HG02840 (cell line): ENCODE measurements around the gene NUP50.

Experiments used
- ATAC-seq: cut with Tn5 transposase; IDR thresholded peaks from one replicate; pipeline ENCODE4 v1.9.1; 2021; ENCODE audit warnings: mild to moderate bottlenecking, moderate library complexity, moderate number of reproducible peaks; ENCODE audit not compliant: unreplicated experiment, low FRiP score

The NUP50 gene

DNA sequence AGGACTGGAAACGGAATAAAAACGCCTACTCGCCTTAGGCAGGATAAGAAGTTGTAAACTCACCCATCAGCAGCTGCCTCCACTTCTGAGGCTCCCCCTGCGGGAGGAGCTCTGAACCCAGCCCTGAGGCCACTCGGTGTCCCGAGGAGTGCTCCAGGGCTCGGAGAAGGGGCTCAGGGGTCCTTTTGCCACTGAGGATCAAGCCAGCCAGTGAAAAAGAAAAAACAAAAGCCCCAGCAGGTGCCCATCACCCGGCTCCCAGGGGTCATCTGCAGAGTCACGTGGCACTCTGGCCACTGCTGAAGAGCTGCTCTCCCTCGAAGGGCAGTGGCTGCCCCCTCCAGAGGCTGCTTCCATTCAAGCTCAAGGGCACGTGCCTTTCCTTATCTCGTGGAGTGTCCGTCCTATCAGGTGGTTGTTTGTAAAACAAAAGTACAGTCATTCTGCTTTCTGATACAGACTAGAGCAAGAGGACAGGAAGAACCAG, 29.0 kb downstream of the NUP50 start:
- ATAC-seq: no peak

DNA sequence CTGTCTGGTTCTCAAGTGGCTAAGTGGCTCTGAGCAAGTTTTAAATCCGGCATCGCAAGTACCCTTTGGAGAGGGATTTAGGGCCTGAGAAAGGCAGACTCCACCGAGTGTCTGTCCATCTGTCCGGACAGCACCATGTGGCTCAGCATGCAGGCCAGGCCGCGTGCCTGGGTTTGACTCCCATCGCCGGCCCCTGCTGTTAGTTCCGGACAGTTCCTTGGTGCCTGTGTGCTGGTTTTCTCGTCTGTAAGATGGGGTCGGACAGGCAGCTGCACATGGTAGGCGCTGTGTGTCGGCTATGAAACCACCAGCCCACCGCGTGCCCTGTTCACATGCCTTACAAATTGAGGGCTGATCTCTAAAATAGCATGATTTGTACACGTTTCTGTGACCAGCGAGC, 31.0 kb downstream of the NUP50 start:
- ATAC-seq: no peak

DNA sequence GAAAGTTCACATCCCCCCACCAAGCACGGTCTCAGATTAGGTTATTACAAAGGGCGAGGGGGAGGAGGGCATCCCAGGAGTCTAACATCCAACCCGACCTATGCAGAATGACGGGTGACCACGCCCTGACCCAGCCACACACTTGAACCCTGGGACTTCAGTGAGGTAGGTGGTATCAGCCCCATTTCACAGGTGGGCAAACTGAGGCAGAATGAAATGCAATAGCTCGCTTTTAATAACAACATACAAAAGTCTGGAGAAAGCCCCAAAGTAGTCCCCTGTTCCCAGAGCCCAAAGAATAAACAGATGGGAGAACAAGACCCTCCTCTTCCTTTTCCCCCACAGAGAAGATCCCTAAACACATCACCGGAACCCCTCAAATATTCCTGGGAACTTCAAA, 31.9 kb downstream of the NUP50 start:
- ATAC-seq: no peak

DNA sequence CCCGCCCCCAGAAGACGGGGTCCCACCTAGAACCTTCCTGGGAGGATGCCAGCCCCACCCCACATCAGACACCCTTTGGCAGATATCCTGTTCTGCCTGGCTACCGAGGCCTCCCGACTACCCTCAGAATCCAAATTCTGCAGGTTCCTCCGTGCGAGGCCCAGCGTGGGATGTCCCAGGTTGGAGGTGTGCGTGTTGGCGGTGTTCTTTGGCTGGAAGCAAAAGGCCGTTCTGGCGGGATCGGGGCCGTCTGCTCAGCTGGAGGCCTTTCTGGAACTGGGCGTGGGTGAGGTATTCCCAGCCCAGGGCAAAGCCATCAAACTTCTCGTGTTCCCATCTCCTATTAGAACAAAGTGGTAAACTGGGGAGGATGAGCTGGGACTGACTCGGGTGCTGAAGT, 32.6 kb downstream of the NUP50 start:
- no peak for ATAC-seq

DNA sequence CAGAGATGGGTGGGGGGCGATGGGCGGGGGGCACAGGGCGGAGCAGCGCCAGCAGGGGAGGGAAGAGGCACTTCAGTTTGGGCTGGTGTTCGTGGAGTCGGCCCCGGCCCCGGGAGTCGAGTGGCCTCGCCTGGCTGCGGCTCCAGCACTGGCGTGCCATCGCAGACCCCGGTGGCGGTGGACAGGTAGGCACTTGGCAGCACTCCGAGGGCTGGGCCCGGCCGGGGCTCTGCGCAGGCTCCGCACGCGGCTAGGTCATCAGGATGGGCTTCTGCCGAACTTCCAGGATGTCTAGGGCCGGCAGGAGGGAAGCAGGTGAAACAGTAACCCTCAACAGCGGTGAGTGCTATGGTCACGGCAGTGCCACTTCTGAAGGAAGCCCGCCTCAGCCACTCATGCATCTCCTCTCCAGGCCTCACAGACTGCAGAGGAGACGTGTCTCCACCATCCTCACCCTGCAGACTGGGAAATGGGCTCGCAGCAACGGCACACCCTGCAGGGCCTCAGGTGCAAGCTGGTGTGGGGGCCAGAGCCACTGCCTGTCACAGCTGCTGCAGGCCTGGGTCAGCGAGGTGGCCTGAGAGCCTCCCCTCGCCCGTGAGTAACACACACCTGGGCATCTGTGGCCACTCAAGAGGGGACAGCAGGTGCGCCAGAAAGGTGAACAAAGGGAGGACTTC, 33.3 kb downstream of the NUP50 start:
- no peak for ATAC-seq

DNA sequence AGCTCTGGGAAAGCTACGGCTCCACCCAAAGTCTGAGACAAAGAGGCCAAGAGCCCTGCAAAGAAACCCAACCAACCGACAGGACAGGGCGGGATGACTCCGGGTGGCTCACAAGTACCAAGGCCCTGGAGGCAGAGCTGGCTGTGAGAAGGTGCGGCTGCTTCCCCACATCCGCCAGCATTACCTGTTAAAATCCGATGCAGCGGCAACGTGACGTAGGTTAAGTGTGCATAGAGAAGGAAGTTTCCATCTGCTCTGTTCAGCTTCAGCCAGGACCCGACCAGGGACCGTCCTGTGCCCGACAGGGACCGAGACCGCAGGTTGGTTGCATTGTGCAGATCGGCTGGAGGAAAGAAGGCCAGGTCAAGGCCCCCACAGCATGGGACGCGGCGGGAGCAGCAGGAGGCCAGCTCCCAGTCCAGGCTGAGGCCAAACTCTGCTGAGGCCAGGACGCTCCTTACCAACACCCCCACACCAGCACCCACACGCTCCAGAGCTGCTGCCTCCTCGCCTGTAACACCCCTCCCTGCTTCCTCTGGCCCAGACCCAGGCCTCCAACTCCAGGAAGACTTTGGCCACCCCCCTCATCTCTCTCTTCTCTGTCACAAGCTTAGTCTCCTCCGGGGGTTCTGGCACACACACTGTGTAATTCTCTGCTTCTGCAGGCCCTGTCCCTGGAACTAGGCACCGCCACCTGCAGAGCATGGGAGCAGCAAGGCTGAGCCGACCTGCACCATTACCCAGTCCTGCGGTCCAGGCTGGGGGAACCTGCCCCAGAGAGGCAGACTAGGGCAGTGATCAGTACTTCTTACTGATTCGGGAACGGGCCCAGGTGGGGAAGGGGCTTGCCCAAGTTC, 34.1 kb downstream of the NUP50 start:
- no peak for ATAC-seq

DNA sequence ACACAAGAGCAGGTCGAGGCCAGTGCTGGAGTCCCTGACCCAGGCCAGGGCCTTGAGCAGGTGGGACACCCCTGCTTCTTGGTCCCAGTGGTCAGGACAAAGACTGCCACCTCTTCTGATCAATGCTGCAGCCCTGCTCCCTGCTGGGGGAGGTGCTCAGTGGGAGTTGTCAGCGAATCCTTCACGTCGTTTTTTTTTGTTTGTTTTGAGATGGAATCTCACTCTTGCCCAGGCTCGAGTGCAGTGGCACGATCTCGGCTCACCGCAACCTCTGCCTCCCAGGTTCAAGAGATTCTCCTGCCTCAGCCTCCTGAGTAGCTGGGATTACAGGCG, 34.7 kb downstream of the NUP50 start:
- ATAC-seq: no peak

DNA sequence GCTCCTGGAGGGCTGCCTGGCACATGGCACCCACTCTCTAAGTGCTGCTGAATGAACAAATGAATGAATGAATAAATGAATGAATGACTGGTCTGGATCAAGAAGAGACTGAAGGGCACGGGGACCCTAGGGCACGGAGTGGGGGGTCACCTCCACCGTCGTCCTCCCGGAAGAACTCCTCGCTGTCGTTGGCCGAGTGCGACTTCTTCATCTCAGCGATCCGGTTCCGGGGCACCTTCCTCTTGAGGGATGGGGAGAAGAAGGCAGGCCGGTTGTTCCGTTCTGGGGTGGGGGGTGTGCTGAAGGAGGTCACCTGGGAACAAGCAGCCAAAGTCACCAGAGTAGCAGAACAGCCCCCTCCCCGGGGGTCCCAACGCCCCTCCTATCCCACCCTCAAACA, 36.0 kb downstream of the NUP50 start:
- no peak for ATAC-seq

DNA sequence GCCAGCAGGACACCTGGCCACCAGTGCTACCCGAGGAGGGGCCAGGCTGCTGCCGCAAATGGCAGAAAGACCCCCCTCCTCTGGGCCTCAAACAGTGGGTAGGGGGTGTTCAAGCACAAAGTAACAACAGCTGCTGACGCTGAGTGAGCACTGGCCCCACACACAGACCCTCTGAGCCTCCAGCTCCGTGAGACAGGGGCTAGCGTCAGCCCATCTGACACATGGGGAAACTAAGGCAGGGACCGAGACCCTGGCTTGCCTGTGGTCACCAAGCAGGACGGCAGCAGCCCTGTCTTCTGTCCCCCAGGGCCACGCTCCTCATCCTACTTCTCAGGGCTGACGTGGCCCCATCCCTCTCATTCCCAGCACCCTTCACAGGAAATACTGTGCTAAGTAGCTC, 36.5 kb downstream of the NUP50 start:
- no peak for ATAC-seq

DNA sequence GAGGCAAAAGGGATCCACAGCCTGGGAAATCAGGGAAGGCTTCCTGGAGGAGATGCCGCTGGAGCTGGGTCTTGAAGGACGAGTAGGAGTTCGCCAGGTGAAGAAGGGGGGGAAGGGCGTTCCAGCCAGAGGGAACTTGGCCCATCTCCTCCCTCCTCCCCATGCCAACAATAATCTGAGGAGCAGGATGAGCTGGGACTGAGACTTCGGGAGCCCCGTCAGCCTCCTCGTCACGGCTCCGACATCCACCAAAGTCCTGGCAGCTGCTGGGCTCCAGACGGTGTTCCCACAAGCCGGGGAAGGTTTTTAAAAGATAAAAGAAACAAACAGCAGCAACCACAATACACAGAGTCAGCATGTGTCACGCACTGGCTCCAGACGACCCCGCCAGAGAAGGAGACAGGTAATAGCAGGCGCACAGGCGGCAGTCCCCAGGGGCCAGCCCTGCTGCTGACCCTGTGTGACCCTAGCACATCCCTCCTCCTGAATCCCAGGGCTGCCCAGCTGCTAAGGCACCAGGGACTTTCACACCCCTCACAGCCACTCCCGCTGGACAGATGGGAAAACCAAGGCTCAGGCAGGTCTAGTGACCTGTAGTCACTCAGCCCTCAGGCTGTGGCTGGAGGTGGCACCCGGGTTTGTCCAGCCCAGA, 37.3 kb downstream of the NUP50 start:
- no peak for ATAC-seq

DNA sequence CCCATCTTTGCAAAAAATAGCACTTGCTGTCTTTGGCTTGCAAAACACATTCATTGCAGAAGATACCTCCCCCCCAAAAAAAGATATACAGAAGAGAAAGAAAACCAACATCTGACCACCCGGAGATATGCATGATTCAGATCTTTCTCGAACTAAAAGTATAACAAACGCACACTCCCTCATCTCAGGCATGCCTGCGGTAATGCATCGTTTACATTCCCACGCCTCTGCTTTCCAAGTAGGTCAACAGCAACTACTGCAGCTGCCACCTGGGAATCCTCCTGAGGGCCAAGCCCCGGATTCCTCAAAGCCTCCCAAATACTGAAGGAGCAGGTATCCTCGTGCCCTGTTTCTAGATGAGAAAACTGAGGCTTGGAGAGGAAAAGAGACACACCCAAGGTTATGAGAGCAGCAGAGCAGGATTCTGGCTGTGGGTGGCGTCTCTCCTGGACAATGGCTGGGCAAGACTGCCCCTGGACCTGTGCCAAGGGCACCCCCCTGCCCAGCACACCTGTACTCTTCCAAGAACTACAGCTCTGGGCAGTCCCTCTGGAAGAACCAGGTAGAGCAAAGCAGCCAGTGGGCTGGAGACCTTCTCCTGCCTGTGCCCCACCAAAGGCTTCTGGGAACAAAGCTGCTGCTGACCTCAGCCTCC, 38.1 kb downstream of the NUP50 start:
- no peak for ATAC-seq

DNA sequence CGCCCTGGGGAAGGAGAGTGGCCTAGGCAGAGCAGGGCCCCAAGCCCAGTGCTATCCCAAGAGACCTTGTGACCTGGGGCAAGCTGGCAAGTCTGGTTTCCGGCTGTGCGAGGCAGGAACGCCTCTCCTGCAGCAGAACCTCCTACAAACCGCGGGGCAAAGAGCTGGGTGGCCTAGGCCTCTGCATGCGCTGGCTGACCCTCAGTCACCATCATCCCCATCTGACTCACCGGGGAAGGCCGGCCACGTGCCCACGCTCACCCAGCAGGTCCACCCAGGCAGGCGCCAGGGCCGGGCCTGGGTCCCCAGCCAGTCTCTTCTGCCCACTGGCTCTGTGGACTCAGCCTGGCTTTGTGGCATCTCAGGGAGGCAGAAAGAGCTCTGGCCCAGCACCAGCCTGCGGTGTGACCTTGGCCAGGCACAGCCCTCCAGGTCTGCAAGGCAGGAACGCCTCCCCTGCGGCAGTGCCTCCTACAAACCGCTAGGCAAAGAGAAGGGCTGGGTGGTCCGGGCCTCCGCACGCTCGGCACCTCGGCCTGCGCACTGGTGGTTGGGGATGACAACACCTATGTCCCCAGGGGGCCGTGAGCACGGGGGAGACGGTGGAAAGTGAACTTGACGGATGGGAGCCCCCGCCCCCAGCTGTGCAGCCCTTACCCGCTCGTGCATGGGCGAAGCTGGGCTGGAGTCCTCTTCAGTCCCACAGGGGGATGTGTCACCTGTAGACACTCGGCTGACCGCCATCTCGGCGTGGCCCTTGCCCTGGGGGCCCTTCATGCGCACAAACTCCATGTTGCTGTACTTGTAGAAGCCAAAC, 38.8 kb downstream of the NUP50 start:
- ATAC-seq: no peak

DNA sequence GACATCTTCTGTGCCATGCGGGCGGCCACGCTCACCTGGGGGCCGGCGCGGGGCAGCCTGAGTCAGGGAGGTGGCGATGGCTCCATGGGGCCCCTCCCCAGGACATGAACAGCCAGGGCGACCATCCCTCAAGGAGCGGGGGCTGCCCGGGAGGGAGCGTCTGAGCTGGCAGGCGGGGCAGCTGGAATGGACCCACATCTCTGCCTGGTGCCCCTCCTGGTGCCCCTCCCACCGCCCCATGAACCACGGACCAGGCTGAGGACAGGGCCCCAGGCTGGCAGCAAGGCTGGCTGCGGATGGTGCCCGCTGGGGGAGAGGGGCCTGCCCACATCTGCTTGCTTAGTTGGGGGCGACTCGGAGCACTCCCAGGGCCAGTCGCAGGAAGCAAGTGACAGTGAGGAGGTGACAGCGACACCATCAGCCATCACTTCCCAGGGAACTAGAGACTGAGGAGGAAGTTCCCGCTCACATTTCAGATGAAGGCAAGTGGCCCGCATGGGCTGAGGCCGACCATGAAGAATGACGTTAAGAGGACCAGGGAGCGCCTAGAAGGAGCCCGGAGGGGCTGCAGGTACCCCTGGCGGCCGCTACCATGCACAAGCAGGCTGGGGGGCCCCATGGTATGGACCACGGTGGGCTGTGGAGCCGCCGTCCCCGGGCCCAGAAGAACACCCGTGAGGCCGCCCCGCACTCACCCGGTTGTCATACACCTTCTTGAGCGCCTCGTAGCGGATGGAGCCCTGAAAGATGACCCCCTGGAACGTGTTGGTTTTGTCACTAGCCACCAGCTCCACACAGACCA, 39.6 kb downstream of the NUP50 start:
- ATAC-seq: no peak

DNA sequence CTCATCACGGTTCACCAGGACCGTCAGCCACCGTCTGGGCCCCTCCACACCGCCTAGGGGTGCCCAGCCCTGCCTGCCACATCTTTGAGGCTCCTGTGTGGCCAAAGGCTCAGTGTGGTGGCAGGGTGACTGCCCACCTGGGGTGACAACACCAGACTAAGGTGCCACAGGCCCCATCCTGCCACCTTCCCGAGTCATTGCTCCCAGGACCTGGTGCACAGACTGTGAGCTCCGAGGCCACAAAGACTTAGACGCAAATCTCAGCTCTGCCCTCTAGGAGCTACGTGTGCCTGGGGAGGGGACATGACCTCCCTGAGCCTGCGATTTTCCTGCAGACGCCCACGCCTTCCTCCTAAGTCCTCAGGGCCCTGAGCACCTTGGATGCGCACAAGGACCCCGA, 40.5 kb downstream of the NUP50 start:
- ATAC-seq: no peak

DNA sequence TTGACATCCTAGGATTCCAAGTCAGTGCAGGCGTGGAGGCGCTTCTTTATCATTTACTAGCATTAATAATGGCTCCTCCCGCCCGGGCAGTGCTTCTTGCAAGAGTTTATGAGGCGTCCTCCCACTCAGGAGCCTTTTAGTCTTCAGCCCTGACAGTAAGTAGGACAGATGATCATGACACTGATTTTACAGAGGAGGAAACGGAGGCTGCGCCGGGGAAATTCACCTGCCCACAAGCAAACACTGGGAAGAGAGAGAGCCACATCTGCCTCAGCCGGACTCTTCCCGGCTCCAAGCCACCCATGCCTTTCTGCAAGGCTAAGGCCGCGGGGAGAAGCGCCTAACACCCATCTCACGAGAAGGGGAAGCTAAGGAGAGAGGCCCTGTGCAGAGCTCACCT, 41.1 kb downstream of the NUP50 start:
- ATAC-seq: no peak

DNA sequence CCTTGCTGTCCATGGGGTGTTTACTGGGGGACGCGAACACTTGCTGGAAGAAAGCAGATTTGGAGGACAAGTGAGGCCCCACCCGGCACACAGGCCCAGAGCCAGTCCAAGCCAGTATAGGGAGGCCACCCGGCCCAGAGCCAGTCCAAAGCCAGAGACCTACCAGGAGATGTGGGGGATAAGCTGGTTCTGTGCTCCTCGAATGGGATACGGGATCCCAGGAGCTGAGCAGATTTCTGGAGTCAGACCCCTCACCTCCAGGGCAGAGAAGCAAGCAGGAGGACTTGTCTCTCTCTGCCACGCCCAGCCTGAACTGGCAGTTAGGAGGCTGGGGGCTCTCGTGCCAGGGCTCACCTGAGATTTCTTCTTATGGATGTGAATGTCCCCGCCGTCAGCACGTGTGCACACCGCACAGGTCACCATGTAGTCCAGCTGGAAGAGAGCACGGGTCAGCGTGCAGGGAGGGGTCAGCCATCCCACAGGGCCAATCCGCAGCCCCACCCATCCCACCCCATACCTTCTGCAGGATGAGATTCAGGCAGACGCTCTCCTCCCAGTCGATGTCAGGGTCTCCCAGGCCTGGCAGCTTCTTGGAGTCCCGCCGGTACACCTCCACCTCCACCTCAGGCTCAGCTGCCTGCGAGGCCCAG, 41.7 kb downstream of the NUP50 start:
- ATAC-seq: no peak

DNA sequence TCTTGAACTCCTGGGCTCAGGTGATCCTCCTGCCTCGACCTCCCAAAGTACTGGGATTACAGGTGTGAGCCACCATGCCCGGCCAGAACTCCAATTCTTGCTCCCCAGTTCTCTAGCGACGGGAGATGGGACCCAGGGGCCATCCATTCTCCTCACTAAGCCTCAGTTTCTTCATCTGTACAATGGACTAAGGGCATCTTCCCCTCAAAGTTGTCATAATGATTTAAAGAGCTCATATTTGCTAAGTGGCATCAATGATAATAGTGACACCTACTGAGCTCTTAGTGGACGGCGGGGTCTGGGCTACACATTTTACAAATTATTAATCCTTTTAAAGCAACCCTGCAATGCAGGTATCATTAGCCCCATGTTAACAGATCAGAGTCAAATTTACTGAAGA, 42.5 kb downstream of the NUP50 start:
- no peak for ATAC-seq

DNA sequence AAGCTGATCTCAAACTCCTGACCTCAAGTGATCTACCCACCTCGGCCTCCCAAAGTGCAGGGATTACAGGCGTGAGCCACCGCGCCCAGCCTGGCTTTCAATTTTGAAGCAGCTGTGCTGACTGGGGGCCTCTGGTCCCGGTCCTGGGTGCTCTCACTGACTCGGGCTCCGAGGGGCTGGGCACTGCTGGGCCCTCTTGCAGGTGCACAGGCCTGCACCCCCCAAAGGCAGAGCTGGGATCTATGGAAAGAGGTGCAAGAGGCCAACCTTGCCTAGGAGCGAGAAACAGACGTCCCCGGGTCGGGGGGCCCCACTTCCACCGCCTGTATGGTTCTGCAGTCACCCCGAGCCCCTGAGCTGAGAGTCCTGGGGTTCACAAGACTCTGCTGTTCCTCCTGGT, 43.8 kb downstream of the NUP50 start:
- no peak for ATAC-seq
